GM12864 (cell line): ENCODE results near the gene ZNF622.
"Not testable (repeated sequence)": the region's sequence is repeated elsewhere in the genome, so short reads cannot be mapped to it uniquely, and the experiment has no call there.

Experiments
- DNase-seq: peaks from one replicate; pipeline ENCODE4 v3.0.0-alpha.2; 2011; ENCODE audit warnings: low read depth
- H3K4me3 ChIP-seq: 2 replicates; pipeline ENCODE4 v1.5.1; 2011; ENCODE audit warnings: mild to moderate bottlenecking, low read depth, low read length, control low read depth
- CTCF ChIP-seq: IDR thresholded peaks from 2 replicates; pipeline ENCODE4 v1.5.1; 2011; ENCODE audit warnings: low read depth, mild to moderate bottlenecking, moderate library complexity, low read length, control low read depth, inconsistent platforms; ENCODE audit errors: missing control alignments

ZNF622 gene

GRCh38 chr5:16480821-16481538, 15.4 kb upstream of the ZNF622 start:
- no peak overlapping the region for H3K4me3 ChIP-seq
- no peak for TF ChIP-seq CTCF
- DNase-seq: no peak

GRCh38 chr5:16480144-16480543, 14.5 kb upstream of the ZNF622 start:
- no peak overlapping the region for H3K4me3 ChIP-seq
- no peak for DNase-seq
- TF ChIP-seq CTCF: no peak

GRCh38 chr5:16477541-16477940, 11.9 kb upstream of the ZNF622 start:
- no peak for TF ChIP-seq CTCF

GRCh38 chr5:16476417-16476816, 10.8 kb upstream of the ZNF622 start:
- not testable (repeated sequence) for DNase-seq, H3K4me3 ChIP-seq

More at GRCh38 chr5:16477541-16477940, 11.9 kb upstream of the ZNF622 start:
- H3K4me3 ChIP-seq: no peak overlapping the region
- DNase-seq: no peak

GRCh38 chr5:16471387-16471786, 5.8 kb upstream of the ZNF622 start:
- no peak overlapping the region for H3K4me3 ChIP-seq

GRCh38 chr5:16467363-16468219, 2.0 kb upstream of the ZNF622 start:
- no peak for TF ChIP-seq CTCF
- DNase-seq: peak; percentile 72
- H3K4me3 ChIP-seq: peak overlapping the region; percentile 92

More at GRCh38 chr5:16471387-16471786, 5.8 kb upstream of the ZNF622 start:
- no peak for TF ChIP-seq CTCF
- DNase-seq: no peak

GRCh38 chr5:16464664-16465543, 696 bp downstream of the ZNF622 start:
- peak overlapping the region; percentile 92 for H3K4me3 ChIP-seq
- peak; percentile 15 for TF ChIP-seq CTCF
- DNase-seq: no peak
